GM10248 (cell line): ENCODE results near the gene GLI1.

Source experiments
- CTCF ChIA-PET: fragments of 300-600 bp; sonication (Branson Sonifier 250); formaldehyde crosslinking; extraction: SDS; loops from one replicate; lab custom pipeline; 2021; ENCODE audit warnings: antibody characterized with exemption; lab: Yijun Ruan, JAX
- POLR2A ChIA-PET: fragments of 350-650 bp; sonication (Branson Sonifier 250); formaldehyde crosslinking; extraction: SDS; loops from one replicate; lab custom pipeline; 2020; ENCODE audit warnings: antibody characterized with exemption; lab: Yijun Ruan, JAX
- DNase-seq: peaks from one replicate; pipeline ENCODE4 v3.0.0; 2012; ENCODE audit errors: extremely low spot score
- TF ChIP-seq, protein P1 (sequence below): IDR thresholded peaks from 2 replicates; pipeline ENCODE4 v1.5.1; 2012; ENCODE audit warnings: mild to moderate bottlenecking, low read depth; ENCODE audit errors: extremely low read depth, missing control alignments, control extremely low read depth

The GLI1 gene

DNA sequence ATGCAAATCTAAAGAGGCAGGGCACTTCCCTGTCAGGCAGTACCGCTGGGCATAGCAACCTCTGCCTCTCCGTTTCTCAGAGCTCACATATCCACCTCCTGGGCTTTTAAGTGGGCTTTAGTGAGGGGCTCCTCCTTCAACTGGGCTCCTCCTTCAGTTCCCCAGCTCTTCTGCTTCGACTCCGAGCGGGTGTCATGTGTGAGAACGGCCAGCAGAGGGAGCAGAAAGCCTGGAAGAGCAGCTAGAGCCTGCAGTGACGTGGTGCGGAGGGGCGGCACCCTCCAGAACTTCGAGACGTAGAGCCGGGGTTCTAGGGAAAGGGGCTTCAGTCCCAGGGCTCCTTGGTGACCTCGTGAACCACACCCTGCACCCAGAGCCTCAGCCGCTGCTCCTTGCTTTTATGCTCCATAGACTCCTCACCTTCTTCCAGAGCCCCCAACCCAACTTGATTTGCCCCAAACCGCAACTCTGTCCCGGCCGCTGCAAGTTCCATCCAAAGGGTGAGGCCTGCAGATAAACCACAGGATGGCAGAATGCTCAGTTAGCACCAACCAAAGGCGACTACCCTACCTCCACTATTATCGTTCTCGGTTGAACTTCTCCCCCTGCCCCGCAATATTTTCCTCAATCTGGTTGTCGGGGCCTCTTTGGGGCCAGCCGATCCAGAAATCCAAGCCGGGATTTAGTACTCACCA lies 383 bp upstream of the GLI1 start:
- DNase-seq, result peak; percentile 85
- ChIA-PET POLR2A (interaction anchor here (0.6 to 1.2 kb wide), 6 partner anchors 20 to 230 kb away, joined by 3 to 6 read pairs (median 4); partner anchors contain the start of genes ARHGAP9, DDIT3 and SHMT2), CTCF (interaction anchor here (0.6 to 10.2 kb wide), 75 partner anchors 9 to 297 kb away, joined by 3 to 200 read pairs (median 5); partner anchors contain the start of genes ARHGAP9, B4GALNT1, CDK4 and DCTN2)
- TF ChIP-seq, protein P1, sequence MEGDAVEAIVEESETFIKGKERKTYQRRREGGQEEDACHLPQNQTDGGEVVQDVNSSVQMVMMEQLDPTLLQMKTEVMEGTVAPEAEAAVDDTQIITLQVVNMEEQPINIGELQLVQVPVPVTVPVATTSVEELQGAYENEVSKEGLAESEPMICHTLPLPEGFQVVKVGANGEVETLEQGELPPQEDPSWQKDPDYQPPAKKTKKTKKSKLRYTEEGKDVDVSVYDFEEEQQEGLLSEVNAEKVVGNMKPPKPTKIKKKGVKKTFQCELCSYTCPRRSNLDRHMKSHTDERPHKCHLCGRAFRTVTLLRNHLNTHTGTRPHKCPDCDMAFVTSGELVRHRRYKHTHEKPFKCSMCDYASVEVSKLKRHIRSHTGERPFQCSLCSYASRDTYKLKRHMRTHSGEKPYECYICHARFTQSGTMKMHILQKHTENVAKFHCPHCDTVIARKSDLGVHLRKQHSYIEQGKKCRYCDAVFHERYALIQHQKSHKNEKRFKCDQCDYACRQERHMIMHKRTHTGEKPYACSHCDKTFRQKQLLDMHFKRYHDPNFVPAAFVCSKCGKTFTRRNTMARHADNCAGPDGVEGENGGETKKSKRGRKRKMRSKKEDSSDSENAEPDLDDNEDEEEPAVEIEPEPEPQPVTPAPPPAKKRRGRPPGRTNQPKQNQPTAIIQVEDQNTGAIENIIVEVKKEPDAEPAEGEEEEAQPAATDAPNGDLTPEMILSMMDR, result peak; percentile 96

DNA sequence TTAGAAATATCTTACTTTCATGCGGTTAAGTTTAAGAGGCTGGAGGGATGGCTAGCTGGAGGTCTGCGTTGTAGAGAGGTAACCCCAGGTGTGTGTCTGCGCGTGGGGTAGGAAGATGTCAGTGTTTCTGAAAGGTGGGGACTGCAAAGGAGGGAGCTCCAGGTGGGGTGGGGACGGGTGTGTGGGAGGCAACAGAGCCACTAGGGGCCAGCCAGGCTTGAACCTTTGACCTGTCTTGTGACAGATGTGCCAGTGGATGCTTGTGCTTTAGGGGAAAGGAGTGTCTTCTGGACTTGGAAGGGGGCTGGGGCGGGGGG lies 841 bp downstream of the GLI1 start:
- DNase-seq, result no peak
- ChIA-PET CTCF (interaction anchor here (0.8 to 10.2 kb wide), 11 partner anchors 7 to 247 kb away, joined by 3 to 200 read pairs (median 16); partner anchors contain the start of genes ARHGAP9 and INHBE), POLR2A (no interaction called here)
- TF ChIP-seq, protein P1, result no peak

DNA sequence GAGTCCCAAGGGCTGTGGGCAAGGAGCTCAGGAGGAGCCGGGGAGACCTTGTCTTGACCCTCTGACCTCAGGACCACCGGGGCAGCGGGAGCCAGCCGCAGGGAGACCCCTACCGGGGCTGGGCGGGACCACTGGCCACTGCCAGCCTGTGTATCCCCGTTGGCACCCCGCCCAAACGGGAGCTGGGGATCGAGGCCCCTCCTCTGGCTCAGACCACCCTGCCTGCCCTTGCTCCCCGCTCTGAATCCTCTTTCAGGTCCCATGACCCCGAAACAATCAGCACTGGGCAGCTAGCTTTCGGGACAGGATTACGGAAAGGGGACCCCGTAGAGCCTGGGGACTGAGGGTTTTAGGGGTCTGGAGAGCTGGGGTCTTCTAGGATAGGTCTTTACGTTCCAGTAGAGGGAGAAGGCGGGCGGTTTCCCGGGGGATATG lies 1.3 kb downstream of the GLI1 start:
- TF ChIP-seq, protein P1, result no peak
- DNase-seq, result no peak
- CTCF ChIA-PET, result interaction anchor here (0.8 to 10.2 kb wide), 11 partner anchors 7 to 247 kb away, joined by 3 to 200 read pairs (median 12); partner anchors contain the start of genes ARHGAP9 and INHBE
- POLR2A ChIA-PET, result no interaction called here

DNA sequence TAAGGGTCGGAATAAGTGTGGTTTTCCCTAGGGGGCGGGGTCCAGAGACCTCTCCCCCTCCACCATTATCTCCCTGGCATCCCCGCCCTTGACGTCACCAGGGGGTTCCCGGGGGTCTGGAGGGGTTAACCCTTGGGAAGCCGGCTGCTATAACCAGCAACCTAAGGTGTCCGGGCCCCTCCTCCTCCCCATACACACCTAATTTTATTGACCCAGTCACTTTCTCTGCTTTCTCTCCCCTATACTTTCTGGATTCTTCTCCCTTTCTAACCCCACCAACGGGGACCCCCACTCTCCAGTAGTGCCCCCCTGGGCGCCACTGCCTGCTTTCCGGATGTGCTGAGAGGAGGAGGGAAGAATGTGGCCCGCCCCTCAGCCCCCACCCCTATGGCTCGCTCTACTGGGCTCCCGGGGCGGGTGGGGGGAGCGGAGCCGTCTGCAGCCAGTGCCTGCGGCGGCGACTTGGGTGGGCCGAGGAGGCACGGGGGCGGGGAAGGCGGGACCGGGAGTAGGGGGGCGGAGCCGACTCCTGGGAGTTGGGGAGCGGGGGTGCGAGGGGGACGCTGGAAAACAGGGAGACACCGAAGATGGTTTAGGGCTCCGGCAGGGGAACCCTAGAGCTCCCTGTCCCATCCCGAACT lies 1.8 kb downstream of the GLI1 start:
- TF ChIP-seq, protein P1, result no peak
- POLR2A ChIA-PET, result no interaction called here
- CTCF ChIA-PET, result interaction anchor here (0.8 to 10.2 kb wide), 13 partner anchors 8 to 248 kb away, joined by 3 to 200 read pairs (median 8); partner anchors contain the start of genes ARHGAP9, INHBC and INHBE
- peak; percentile 64 for DNase-seq

DNA sequence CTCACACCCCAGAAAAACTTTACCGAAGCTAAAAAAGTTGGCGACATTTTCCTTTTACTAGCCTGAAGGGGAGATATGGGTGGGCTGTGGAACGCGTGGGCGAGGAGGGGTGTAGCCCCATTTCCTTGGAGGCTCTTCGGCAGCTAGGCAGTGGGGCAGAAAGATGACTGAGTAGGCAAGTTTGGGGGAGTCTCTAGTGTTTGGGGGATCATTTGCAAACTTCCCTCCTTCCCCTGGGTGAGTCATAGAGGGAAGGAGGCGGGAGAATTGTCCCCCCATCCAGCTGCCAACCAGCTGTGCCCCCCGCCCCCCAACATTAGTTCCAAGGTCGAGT lies 2.3 kb downstream of the GLI1 start:
- ChIA-PET POLR2A (no interaction called here), CTCF (interaction anchor here (0.6 to 9.5 kb wide), 13 partner anchors 8 to 248 kb away, joined by 3 to 171 read pairs (median 5); partner anchors contain the start of genes ARHGAP9, B4GALNT1, INHBC and INHBE)
- DNase-seq, result peak; percentile 40
- TF ChIP-seq, protein P1, result no peak

DNA sequence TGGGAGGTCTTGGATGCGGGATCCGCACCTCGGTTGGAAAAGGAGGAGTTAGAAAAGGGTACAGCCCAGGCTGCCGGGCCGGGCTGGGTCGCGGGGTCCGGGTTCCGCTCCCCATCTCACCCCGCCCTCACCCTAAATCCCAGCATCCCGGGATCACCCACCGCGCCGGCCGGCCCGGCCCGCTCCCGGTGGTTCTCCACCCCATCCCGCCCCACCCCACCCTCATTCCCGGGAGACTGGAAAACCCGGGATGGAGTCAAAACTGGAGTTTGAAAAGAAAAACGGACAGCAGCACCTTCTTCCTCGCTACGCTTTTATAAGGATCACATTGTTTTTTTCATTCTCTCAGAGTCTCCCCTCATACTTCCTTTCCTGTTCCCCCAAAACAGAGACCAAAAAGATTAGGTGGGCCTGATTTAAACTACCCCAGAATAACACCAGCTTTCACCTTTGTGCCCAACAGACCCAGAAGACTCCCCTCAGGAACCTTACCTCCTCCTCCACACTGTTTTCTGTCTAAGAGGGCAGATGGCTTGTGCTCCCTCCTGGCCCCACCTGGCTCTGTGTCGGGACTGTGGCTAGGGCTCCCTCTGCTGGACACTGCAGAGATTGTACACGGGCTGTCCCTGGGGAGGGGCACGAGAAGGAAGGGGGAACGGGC lies 2.8 kb downstream of the GLI1 start:
- DNase-seq, result peak; percentile 94
- TF ChIP-seq, protein P1, result peak; percentile 91
- CTCF ChIA-PET, result interaction anchor here (0.6 to 9.5 kb wide), 21 partner anchors 9 to 249 kb away, joined by 3 to 171 read pairs (median 5); partner anchors contain the start of genes ARHGAP9, B4GALNT1, INHBC and INHBE
- POLR2A ChIA-PET, result no interaction called here
